Lung (tissue), 12 donors: Measurements from ENCODE around the gene TOP3A. TPM values are rescaled to one million over a fixed set of nuclear protein-coding genes. Genes with fewer than 3 reads are reported as not detected.

ENCODE experiments used
- ATAC-seq: fragments of 200-7000 bp; cut with Tn5 transposase; one replicate; pipeline ENCODE4 v1.9.1; 2020; ENCODE audit warnings: moderate number of reproducible peaks; ENCODE audit not compliant: insufficient read depth, low FRiP score
- DNase-seq, 3 donors: peaks; one replicate each; pipeline ENCODE4 v3.0.0-alpha.2; 2013 to 2017
- H3K27ac ChIP-seq, 2 donors: one replicate each; pipeline ENCODE4 v1.5.1; 2013; ENCODE audit warnings: mild to moderate bottlenecking in 2 of 2, moderate library complexity in 2 of 2, control low read depth in 1 of 2, inconsistent platforms in 1 of 2, low read depth in 1 of 2, low read length in 1 of 2
- H3K27me3 ChIP-seq, 3 donors: one replicate each; pipeline ENCODE4 v1.5.1; 2013; ENCODE audit warnings: low read length in 2 of 3; ENCODE audit not compliant: control insufficient read depth in 3 of 3, insufficient read depth in 3 of 3
- H3K36me3 ChIP-seq, 4 donors: one replicate each; pipeline ENCODE4 v1.5.1; 2013; ENCODE audit warnings: low read length in 4 of 4, mild to moderate bottlenecking in 1 of 4, moderate library complexity in 1 of 4; ENCODE audit not compliant: control insufficient read depth in 4 of 4, insufficient read depth in 4 of 4
- H3K4me1 ChIP-seq, 5 donors: one replicate each; pipeline ENCODE4 v1.5.1; 2013; ENCODE audit warnings: low read length in 5 of 5, mild to moderate bottlenecking in 2 of 5, moderate library complexity in 1 of 5; ENCODE audit not compliant: control insufficient read depth in 5 of 5, insufficient read depth in 5 of 5
- H3K4me3 ChIP-seq: one replicate; pipeline ENCODE4 v1.5.1; 2013; ENCODE audit warnings: mild to moderate bottlenecking, control low read depth, moderate library complexity
- H3K9ac ChIP-seq, 2 donors: one replicate each; pipeline ENCODE4 v1.5.1; 2013; ENCODE audit warnings: low read length in 2 of 2, control low read depth in 1 of 2; ENCODE audit not compliant: insufficient read depth in 1 of 2
- H3K9me3 ChIP-seq, 4 donors: one replicate each; pipeline ENCODE4 v1.5.1; 2013; ENCODE audit warnings: low read length in 3 of 4, mild to moderate bottlenecking in 1 of 4, moderate library complexity in 1 of 4; ENCODE audit not compliant: control insufficient read depth in 4 of 4, insufficient read depth in 3 of 4
- CTCF ChIP-seq: IDR thresholded peaks from 2 replicates; pipeline ENCODE4 v1.5.1; 2012; ENCODE audit warnings: mild to moderate bottlenecking; ENCODE audit errors: control extremely low read depth, extremely low read depth
- WGBS, 2 donors: extraction: QIAGEN DNeasy Blood & Tissue Kit; methylation state at CpG; one replicate each; pipeline ENCODE4 v1.1.7; 2013; 5-methylcytosine and 5-hydroxymethylcytosine counted together
- polyA plus RNA-seq, 2 donors: library from polyadenylated mRNA; stranded (reverse); fragments of 200-250 nt; gene quantifications; one replicate each; pipeline ENCODE4 v1.2.1, GENCODE V29; 2013
- total RNA-seq, 2 donors: library from RNA; depleted of rRNA in 1 of 2; stranded (reverse); fragments of >200 nt in 1 of 2; gene quantifications; one replicate each; pipeline ENCODE4 v1.2.1, GENCODE V29; 2014 to 2021
- donor health status: control.
- donor health status: control.
- donor health status: Bipolar disorder and iron deficiency.
- donor health status: healthy.
- donor health status: DM: yes; HTN: yes; CAD: no.

TOP3A gene
- total and polyA plus RNA-seq, 4 donors: 14.6 to 41.4 (median 26.8) TPM

GRCh38 chr17:18319604-18320256, 4.9 kb upstream of the TOP3A start:
- ATAC-seq (no peak), DNase-seq (peak; percentile 30 to 71 (median 55))
- Histone ChIP-seq H3K27me3 (no peaks in the 10 kb centered on the region), H3K27ac (no peak overlapping the region), H3K4me3 (no peak overlapping the region), H3K4me1 (peaks cover 3 to 33% (median 23%) of the 10 kb centered on the region in 5 donors), H3K9ac (no peak overlapping the region), H3K9me3 (no peaks in the 10 kb centered on the region), H3K36me3 (peaks cover 2 to 57% (median 22%) of the 10 kb centered on the region in 4 donors)
- no peak for TF ChIP-seq CTCF
- 70 to 80% methylated on average over 13 of the region's 13 CpGs for WGBS, 2 donors

GRCh38 chr17:18318771-18319450, 4.1 kb upstream of the TOP3A start:
- Histone ChIP-seq H3K9ac (no peak overlapping the region), H3K4me3 (no peak overlapping the region), H3K36me3 (peaks cover 0 to 50% (median 20%) of the 10 kb centered on the region in 4 donors), H3K27me3 (no peaks in the 10 kb centered on the region), H3K27ac (no peak overlapping the region), H3K4me1 (peaks cover 3 to 33% (median 23%) of the 10 kb centered on the region in 5 donors), H3K9me3 (no peaks in the 10 kb centered on the region)
- 85 to 90% methylated on average over 18 of the region's 18 CpGs for WGBS, 2 donors
- DNase-seq (no peak), ATAC-seq (no peak)
- no peak for TF ChIP-seq CTCF

GRCh38 chr17:18318117-18318516, 3.3 kb upstream of the TOP3A start:
- no peak for DNase-seq
- peaks cover 0 to 42% (median 19%) of the 10 kb centered on the region in 4 donors for H3K36me3 ChIP-seq
- no peak for TF ChIP-seq CTCF
- H3K4me1 ChIP-seq: peaks cover 8 to 37% (median 30%) of the 10 kb centered on the region in 5 donors
- peak overlapping the region in 1 of 2 donors; percentile 1 for H3K9ac ChIP-seq
- peak overlapping the region in 1 of 2 donors; percentile 10 for H3K27ac ChIP-seq
- ATAC-seq: no peak
- no peak overlapping the region for H3K4me3 ChIP-seq
- H3K27me3 ChIP-seq: no peaks in the 10 kb centered on the region
- 81 to 83% methylated on average over 7 of the region's 7 CpGs for WGBS, 2 donors
- no peaks in the 10 kb centered on the region for H3K9me3 ChIP-seq
